Measurements from ENCODE around the gene OPCML. TPM values are rescaled to one million over a fixed set of nuclear protein-coding genes. Genes with fewer than 3 reads are reported as not detected.

The OPCML gene
- total RNA-seq, 1 donor from 2014 or later = not detected

- ATAC-seq = no peak
These were observed 817.4 kb downstream of the OPCML start for GRCh38 chr11:132714859-132715440.

- no peak for ATAC-seq
These were observed 819.8 kb downstream of the OPCML start for GRCh38 chr11:132712466-132712865.

- ATAC-seq = no peak
These were observed 827.4 kb downstream of the OPCML start for GRCh38 chr11:132704781-132705375.

GRCh38 chr11:132692891-132693290 is 839.4 kb downstream of the OPCML start:
- no peak for ATAC-seq

GRCh38 chr11:132691848-132692550 is 840.3 kb downstream of the OPCML start:
- ATAC-seq = no peak

GRCh38 chr11:132686886-132687285 is 845.4 kb downstream of the OPCML start:
- no peak for ATAC-seq

- ATAC-seq = no peak
These were observed 847.1 kb downstream of the OPCML start for GRCh38 chr11:132685174-132685611.

GRCh38 chr11:132683602-132684001 is 848.7 kb downstream of the OPCML start:
- ATAC-seq = no peak

- no peak for ATAC-seq
These were observed 850.3 kb downstream of the OPCML start for GRCh38 chr11:132681971-132682370.

GRCh38 chr11:132680584-132680983 is 851.7 kb downstream of the OPCML start:
- ATAC-seq = no peak

GRCh38 chr11:132674151-132674550 is 858.1 kb downstream of the OPCML start:
- ATAC-seq = no peak

GRCh38 chr11:132671851-132672370 is 860.4 kb downstream of the OPCML start:
- ATAC-seq = no peak

GRCh38 chr11:132670921-132671675 is 861.2 kb downstream of the OPCML start:
- no peak for ATAC-seq

- ATAC-seq = no peak
These were observed 862.4 kb downstream of the OPCML start for GRCh38 chr11:132669949-132670348.

GRCh38 chr11:132665205-132665604 is 867.1 kb downstream of the OPCML start:
- no peak for ATAC-seq

- no peak for ATAC-seq
These were observed 873.6 kb downstream of the OPCML start for GRCh38 chr11:132658696-132659095.

GRCh38 chr11:132658004-132658403 is 874.3 kb downstream of the OPCML start:
- no peak for ATAC-seq

- ATAC-seq = no peak
These were observed 877.0 kb downstream of the OPCML start for GRCh38 chr11:132655187-132655855.

- no peak for ATAC-seq
These were observed 879.1 kb downstream of the OPCML start for GRCh38 chr11:132653237-132653636.

- ATAC-seq = no peak
These were observed 881.2 kb downstream of the OPCML start for GRCh38 chr11:132650969-132651720.

- no peak for ATAC-seq
These were observed 883.0 kb downstream of the OPCML start for GRCh38 chr11:132649277-132649676.

GRCh38 chr11:132648851-132649250 is 883.5 kb downstream of the OPCML start:
- no peak for ATAC-seq

All from esophagus mucosa (tissue), 1 donor.